PC-9 (cell line): ENCODE results near the gene ERC1. TPM values are rescaled to one million over a fixed set of nuclear protein-coding genes. Genes with fewer than 3 reads are reported as not detected.

Experiments
- BruUV-seq: library from RNA; stranded (reverse); fragments of 400-500 nt; replicated peaks from 2 replicates; lab custom pipeline; 2021; lab: Mats Ljungman, UMichigan
- CTCF ChIA-PET: fragments of 300-600 bp; sonication (Branson Sonifier 250); formaldehyde crosslinking; loops from one replicate; lab custom pipeline; 2022; ENCODE audit warnings: antibody characterized with exemption; lab: Charles Lee
- POLR2A ChIA-PET: fragments of 300-600 bp; sonication (Branson Sonifier 250); formaldehyde crosslinking; loops from one replicate; lab custom pipeline; 2022; ENCODE audit warnings: antibody characterized with exemption; ENCODE audit not compliant: unreplicated experiment; lab: Charles Lee
- DNase-seq, 2 experiments: peaks; one replicate each; pipeline versions ENCODE4 v3.0.0 to v3.0.0-alpha.2; 2015 to 2022; ENCODE audit warnings: mixed read lengths in 1 of 2
- H2AFZ ChIP-seq: fragments of 200-600 bp; sonication (generic); 2 replicates; pipeline ENCODE4 v1.8.1; 2017; ENCODE audit warnings: antibody characterized with exemption
- H3F3A ChIP-seq: fragments of 200-600 bp; sonication (generic); 2 replicates; pipeline ENCODE4 v1.8.1; 2017; ENCODE audit warnings: antibody characterized with exemption, mild to moderate bottlenecking, low read depth; ENCODE audit not compliant: insufficient read depth
- H3K27ac ChIP-seq: fragments of 200-600 bp; sonication (generic); 2 replicates; pipeline ENCODE4 v1.6.1; 2016; ENCODE audit warnings: mixed run types
- H3K27me3 ChIP-seq: fragments of 200-600 bp; sonication (generic); 2 replicates; pipeline ENCODE4 v1.6.1; 2016; ENCODE audit warnings: low read depth, mixed run types; ENCODE audit not compliant: insufficient read depth
- H3K36me3 ChIP-seq: fragments of 200-600 bp; sonication (generic); 2 replicates; pipeline ENCODE4 v1.6.1; 2016; ENCODE audit warnings: low read depth, mixed run types
- H3K4me1 ChIP-seq: fragments of 200-600 bp; sonication (generic); replicated peaks from 2 replicates; pipeline ENCODE4 v1.6.1; 2016; ENCODE audit warnings: mixed run types; ENCODE audit not compliant: insufficient read depth
- H3K4me2 ChIP-seq: fragments of 200-600 bp; sonication (generic); 2 replicates; pipeline ENCODE4 v1.6.1; 2017; ENCODE audit warnings: mixed run types
- H3K4me3 ChIP-seq: fragments of 200-600 bp; sonication (generic); 2 replicates; pipeline ENCODE4 v1.6.1; 2016; ENCODE audit warnings: mixed run types
- H3K79me2 ChIP-seq: fragments of 200-600 bp; sonication (generic); 2 replicates; pipeline ENCODE4 v1.6.1; 2017; ENCODE audit warnings: low read depth, mixed run types
- H3K9me2 ChIP-seq: fragments of 200-600 bp; sonication (generic); 2 replicates; pipeline ENCODE4 v1.8.1; 2017; ENCODE audit warnings: mild to moderate bottlenecking; ENCODE audit not compliant: insufficient read depth
- H3K9me3 ChIP-seq: fragments of 200-600 bp; sonication (generic); 2 replicates; pipeline ENCODE4 v1.8.1; 2016; ENCODE audit warnings: low read depth; ENCODE audit not compliant: insufficient read depth
- H4K20me1 ChIP-seq: fragments of 200-600 bp; sonication (generic); 2 replicates; pipeline ENCODE4 v1.8.1; 2017; ENCODE audit not compliant: insufficient read depth
- EZH2 ChIP-seq: fragments of 200-600 bp; sonication (generic); IDR thresholded peaks from 2 replicates; pipeline ENCODE4 v1.8.0; 2017; ENCODE audit warnings: antibody characterized with exemption, low read depth
- intact Hi-C: fragments of 100-400 bp; cut with micrococcal nuclease; formaldehyde crosslinking; loops from one replicate; pipeline ENCODE4 v1.10.0; 2022; ENCODE audit not compliant: unreplicated experiment
- total RNA-seq: library from RNA; stranded (reverse); gene quantifications from 2 replicates; pipeline ENCODE4 v1.2.3, GENCODE V29; 2021
- TF ChIP-seq, protein P1 (sequence below): fragments of 200-600 bp; sonication (generic); conservative IDR thresholded peaks from 2 replicates; pipeline ENCODE4 v1.6.1; 2017; ENCODE audit warnings: mixed run types, antibody characterized with exemption, mild to moderate bottlenecking, moderate library complexity

Gene ERC1
- total RNA-seq, 1 experiment from 2014 or later, result 52.0 TPM

DNA sequence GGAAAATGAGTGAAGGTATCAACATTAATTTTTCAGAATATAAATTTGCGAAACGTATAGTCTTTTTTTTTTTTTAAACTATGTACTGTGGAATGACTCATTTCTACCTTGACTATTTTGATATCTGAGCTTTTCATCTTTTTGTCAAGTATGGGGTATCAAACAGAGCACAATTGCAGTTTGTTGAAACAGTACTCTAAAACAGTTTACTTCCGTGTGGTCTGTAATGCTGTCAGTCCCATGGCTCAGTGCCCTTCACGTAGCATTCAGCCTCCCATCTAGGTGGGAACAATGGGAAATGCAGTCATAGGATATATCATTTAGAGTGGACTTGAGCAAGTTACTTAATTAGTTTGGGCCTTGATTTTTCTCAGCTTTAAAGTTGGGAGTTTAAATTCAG lies 139.5 kb downstream of the ERC1 start:
- ChIA-PET POLR2A (interaction anchor here (0.5 to 1.0 kb wide), 9 partner anchors 37 to 540 kb away, joined by 3 to 10 read pairs (median 3); no protein-coding TSS in a partner anchor), CTCF (interaction anchor here (0.5 to 2.5 kb wide), 5 partner anchors 13 to 410 kb away, joined by 5 to 18 read pairs (median 7); no protein-coding TSS in a partner anchor)
- intact Hi-C loops, result loop anchor here (1.0 to 5.0 kb wide), 2 partner anchors 370 to 387 kb away; no protein-coding TSS in a partner anchor
- TF ChIP-seq EZH2, result no peak
- TF ChIP-seq, protein P1, sequence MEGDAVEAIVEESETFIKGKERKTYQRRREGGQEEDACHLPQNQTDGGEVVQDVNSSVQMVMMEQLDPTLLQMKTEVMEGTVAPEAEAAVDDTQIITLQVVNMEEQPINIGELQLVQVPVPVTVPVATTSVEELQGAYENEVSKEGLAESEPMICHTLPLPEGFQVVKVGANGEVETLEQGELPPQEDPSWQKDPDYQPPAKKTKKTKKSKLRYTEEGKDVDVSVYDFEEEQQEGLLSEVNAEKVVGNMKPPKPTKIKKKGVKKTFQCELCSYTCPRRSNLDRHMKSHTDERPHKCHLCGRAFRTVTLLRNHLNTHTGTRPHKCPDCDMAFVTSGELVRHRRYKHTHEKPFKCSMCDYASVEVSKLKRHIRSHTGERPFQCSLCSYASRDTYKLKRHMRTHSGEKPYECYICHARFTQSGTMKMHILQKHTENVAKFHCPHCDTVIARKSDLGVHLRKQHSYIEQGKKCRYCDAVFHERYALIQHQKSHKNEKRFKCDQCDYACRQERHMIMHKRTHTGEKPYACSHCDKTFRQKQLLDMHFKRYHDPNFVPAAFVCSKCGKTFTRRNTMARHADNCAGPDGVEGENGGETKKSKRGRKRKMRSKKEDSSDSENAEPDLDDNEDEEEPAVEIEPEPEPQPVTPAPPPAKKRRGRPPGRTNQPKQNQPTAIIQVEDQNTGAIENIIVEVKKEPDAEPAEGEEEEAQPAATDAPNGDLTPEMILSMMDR, result no peak
- peak overlapping the region; percentile 13; the same call in 1 of the 2 replicates for H3K4me3 ChIP-seq
- H3K36me3 ChIP-seq, result no peaks in the 10 kb centered on the region
- peaks cover 42% of the 10 kb centered on the region for H3F3A ChIP-seq
- H3K4me2 ChIP-seq, result peak overlapping the region; percentile 68
- no peak overlapping the region for H2AFZ ChIP-seq
- no TSS peak for BruUV-seq
- H3K4me1 ChIP-seq, result peaks cover 34% of the 10 kb centered on the region
- no peaks in the 10 kb centered on the region for H3K9me3 ChIP-seq
- no peaks in the 10 kb centered on the region; the same call in 1 of the 2 replicates for H4K20me1 ChIP-seq
- H3K27me3 ChIP-seq, result no peaks in the 10 kb centered on the region
- H3K27ac ChIP-seq, result peak overlapping the region; percentile 69
- no peaks in the 10 kb centered on the region for H3K9me2 ChIP-seq
- DNase-seq, result peak; percentile 40 to 93
- no peaks in the 10 kb centered on the region for H3K79me2 ChIP-seq

DNA sequence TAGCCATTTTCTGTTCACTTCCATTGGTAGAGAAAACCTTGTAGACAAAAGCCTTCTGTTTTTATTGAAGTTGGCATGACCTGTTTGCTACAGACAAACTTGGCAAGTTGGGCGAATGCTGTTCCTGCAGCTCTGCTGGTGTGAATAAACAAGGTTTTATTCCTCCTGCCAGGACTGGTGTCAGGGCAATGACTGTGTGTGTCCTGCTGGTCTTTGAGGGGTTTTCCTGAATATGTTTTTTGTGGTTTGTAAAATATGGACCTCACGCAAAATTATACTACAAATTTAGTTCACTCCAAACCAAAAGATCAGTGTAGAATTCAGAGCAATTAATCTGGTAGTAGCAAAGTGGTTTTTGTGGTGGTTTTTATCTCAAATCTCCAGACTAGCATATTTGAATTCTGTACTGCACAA lies 140.8 kb downstream of the ERC1 start:
- H3K4me3 ChIP-seq, result no peak overlapping the region
- peaks cover 42% of the 10 kb centered on the region for H3F3A ChIP-seq
- DNase-seq, result no peak
- CTCF ChIA-PET, result no interaction called here
- H3K4me2 ChIP-seq, result no peak overlapping the region
- H4K20me1 ChIP-seq, result no peaks in the 10 kb centered on the region; the same call in 1 of the 2 replicates
- no peaks in the 10 kb centered on the region for H3K79me2 ChIP-seq
- H3K4me1 ChIP-seq, result peaks cover 34% of the 10 kb centered on the region
- H3K36me3 ChIP-seq, result no peaks in the 10 kb centered on the region
- no peaks in the 10 kb centered on the region for H3K9me3 ChIP-seq
- intact Hi-C loops, result loop anchor here (5.0 kb wide), 1 partner anchor 385 kb away; no protein-coding TSS in a partner anchor
- no peak for TF ChIP-seq EZH2
- TF ChIP-seq, protein P1, result no peak
- H2AFZ ChIP-seq, result no peak overlapping the region
- H3K9me2 ChIP-seq, result no peaks in the 10 kb centered on the region
- no peak overlapping the region for H3K27ac ChIP-seq
- H3K27me3 ChIP-seq, result no peaks in the 10 kb centered on the region
- POLR2A ChIA-PET, result no interaction called here
- no TSS peak for BruUV-seq

DNA sequence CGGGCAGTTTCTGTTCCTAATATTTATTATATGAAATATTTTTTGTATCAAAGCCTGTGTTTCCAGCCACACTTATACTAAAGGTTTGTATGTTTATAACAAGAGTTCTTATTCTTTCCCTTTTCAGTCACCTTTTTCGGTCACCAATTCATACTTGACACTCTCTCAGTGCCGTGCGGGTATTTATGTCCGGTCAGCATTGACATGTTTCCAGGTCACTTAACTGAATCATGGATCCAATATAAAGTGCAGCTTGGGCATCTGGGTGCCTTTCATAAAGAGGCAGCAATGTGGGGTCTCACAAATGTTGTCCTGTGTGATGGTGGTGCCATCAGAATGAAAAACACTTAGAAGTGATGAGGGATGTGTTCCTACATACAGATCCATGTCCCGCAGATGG lies 141.3 kb downstream of the ERC1 start:
- BruUV-seq, result no TSS peak
- Histone ChIP-seq H3K27ac (no peak overlapping the region), H3K79me2 (no peaks in the 10 kb centered on the region), H3K4me1 (peaks cover 34% of the 10 kb centered on the region), H3K4me2 (no peak overlapping the region), H3K9me2 (no peaks in the 10 kb centered on the region), H3K27me3 (no peaks in the 10 kb centered on the region), H4K20me1 (no peaks in the 10 kb centered on the region; the same call in 1 of the 2 replicates), H3K36me3 (no peaks in the 10 kb centered on the region), H3K4me3 (no peak overlapping the region), H3K9me3 (no peaks in the 10 kb centered on the region), H2AFZ (no peak overlapping the region), H3F3A (peaks cover 42% of the 10 kb centered on the region)
- ChIA-PET POLR2A (no interaction called here), CTCF (no interaction called here)
- intact Hi-C loops, result loop anchor here (5.0 kb wide), 1 partner anchor 385 kb away; no protein-coding TSS in a partner anchor
- TF ChIP-seq, protein P1, result no peak
- TF ChIP-seq EZH2, result no peak
- no peak for DNase-seq
